HFF-Myc (cell line): Measurements from ENCODE around the gene LBX1.

Experiments
- DNase-seq: peaks from one replicate; pipeline ENCODE4 v3.0.0-alpha.2; 2011; ENCODE audit warnings: low read depth; ENCODE audit errors: extremely low read depth
- H3K4me3 ChIP-seq: replicated peaks from 2 replicates; pipeline ENCODE4 v1.5.1; 2011; ENCODE audit warnings: low read depth, mild to moderate bottlenecking, control low read depth, low read length
- CTCF ChIP-seq: IDR thresholded peaks from 2 replicates; pipeline ENCODE4 v1.5.1; 2012; ENCODE audit warnings: mild to moderate bottlenecking, low read depth, low read length, control low read depth; ENCODE audit errors: missing control alignments

LBX1 gene

GRCh38 chr10:101267290-101267680 is 38.0 kb upstream of the LBX1 start:
- no peak overlapping the region for H3K4me3 ChIP-seq
- no peak for TF ChIP-seq CTCF
- DNase-seq = no peak

DNA sequence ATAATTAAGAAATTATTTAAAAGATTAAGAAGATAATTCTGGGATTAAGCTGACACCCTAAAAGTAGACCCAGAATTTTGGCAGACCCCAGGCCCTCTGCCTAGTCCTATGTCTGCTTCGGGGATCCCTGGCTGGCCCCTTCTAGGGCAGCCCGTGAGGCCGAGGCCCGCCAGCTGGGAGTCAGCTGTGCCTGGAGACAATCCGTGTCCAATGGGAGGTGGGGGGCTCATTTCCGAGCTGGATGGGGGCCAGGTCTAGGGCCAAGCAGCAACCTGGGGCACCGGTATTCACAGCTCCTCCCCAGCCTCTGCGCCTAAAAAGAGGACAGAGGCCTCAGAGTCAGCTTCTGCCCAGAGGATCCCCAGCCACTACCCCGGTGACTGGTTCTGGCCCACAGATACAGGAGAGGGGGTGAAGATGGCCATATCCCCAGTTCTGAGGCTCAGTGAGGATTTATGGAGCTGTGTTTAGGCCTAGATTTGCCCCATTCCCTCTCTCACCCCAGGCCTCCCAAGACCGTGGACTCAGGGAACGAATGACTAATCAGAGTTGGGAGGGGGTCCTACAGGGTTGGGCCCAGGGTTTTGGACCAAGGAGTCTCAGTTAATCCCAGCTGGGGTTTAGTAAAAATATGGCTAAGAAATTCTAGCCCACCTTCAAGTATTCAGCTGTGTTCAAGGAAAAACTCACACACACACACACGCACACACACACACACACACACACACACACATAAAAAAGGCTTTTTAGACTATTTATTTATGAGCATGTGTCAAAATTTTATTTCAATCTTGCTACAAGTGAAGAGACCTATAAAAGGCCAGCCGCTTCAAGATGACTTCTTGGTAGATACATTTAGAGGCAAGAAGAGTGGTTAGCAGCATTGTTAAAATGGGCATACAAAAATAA is 37.4 kb upstream of the LBX1 start:
- no peak for DNase-seq
- no peak overlapping the region for H3K4me3 ChIP-seq
- TF ChIP-seq CTCF = no peak

DNA sequence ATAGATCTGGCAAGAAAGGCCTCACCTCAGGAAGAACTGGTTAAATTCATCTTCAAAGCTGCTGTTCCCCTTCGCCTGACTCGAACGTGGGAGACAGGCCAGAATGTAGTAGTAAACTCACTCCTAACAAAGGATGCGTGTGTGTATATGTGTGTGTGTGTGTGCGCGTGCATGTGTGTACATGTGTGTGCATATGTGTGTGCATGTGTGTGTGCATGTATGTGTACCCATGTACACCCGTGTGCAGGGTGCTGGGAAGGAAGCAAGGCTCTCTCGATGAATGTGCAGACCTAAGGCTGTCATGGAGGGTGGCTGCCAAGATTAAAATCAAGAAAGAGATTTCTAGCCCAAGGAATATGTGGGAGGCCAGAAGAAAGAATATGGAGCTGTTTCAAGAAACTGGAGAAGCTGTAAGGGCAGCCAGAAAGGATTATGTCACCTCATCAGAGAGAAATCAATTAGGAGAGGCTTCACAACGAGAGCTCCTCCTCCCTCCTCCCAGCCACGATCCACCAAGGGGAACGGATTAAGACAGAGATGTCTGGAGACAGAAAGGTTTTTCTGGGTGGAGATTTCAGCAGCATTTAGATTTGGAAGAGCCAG is 34.0 kb upstream of the LBX1 start:
- no peak overlapping the region for H3K4me3 ChIP-seq
- DNase-seq = no peak
- TF ChIP-seq CTCF = no peak

DNA sequence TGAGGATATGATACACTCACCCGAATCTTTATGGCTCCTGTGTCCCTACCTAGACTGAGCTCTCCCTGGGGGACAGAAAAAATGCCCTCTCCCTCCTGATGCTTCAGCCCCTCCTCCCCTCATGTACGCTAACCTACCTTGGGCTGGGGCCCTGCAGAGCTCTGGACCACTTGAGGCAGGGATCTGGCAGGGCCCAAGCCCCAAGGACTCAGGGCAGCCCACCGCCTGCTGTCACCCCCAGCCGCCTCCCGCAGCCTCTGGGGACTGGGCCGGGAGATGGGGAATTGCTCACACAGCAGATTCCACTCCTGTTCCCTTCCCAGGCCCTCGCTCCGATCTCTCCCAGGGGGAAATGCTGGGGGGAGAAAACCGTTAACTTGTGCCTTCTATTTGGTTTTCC is 32.9 kb upstream of the LBX1 start:
- TF ChIP-seq CTCF = no peak
- DNase-seq = no peak
- no peak overlapping the region for H3K4me3 ChIP-seq

- no peak overlapping the region for H3K4me3 ChIP-seq
- DNase-seq = no peak
- no peak for TF ChIP-seq CTCF
These were observed 32.4 kb upstream of the LBX1 start for GRCh38 chr10:101261702-101262101.

DNA sequence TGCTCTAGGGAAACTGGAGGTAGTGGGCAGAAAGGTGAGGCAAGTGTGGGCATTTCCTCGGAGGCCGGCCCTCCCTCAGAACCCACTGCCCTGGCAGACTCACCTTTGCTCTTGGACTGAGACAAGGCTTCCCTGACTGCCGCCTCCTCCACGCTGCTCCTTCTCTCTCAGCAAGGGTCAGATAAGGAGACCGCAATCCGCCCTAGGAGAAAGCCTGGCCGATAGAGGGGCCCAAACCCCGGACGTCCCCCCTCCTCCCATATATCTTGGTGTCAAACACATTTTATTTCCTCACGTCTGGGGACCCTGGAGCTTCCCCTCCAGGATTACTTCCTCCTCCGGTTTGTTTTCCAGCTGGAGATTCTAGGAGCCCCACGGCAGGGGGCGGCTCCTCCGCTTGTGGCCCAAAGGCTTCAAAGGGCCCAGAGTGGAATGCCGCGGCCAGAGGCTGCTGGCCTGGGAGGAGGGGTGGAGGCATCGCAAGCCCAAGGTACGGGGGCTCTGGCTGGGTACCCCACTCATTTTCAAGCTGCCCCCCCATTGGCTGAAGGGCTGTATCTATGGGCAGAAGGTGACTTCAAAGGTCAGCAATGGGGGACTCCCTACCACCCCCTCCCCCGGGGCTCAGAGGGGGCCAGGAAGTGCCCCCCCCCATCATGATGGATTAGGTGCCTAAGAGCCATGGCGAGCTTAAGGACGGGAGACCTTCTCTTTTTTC is 31.7 kb upstream of the LBX1 start:
- TF ChIP-seq CTCF = no peak
- H3K4me3 ChIP-seq = no peak overlapping the region
- no peak for DNase-seq
